ENCODE results near the gene FIGN.

DNA sequence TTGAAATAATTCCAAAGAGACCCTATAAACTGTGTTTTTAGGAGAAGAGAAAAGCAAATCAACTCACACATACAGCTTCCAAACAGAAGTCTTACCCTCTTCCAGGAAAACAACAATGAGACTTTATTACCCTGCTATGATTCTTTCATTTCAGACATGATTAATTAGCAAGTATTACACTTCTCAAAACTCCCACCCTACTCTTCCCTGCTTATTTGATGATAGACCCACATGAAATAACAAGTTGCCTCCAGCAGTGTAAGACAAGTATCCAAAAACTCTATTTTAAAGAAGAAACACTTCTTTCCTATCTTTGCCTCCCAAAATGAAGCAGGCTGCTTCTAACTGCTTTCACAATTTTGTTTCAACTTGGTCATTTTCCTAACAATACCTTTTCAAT, 4.1 kb downstream of the FIGN start:
- TF ChIP-seq, protein P1, sequence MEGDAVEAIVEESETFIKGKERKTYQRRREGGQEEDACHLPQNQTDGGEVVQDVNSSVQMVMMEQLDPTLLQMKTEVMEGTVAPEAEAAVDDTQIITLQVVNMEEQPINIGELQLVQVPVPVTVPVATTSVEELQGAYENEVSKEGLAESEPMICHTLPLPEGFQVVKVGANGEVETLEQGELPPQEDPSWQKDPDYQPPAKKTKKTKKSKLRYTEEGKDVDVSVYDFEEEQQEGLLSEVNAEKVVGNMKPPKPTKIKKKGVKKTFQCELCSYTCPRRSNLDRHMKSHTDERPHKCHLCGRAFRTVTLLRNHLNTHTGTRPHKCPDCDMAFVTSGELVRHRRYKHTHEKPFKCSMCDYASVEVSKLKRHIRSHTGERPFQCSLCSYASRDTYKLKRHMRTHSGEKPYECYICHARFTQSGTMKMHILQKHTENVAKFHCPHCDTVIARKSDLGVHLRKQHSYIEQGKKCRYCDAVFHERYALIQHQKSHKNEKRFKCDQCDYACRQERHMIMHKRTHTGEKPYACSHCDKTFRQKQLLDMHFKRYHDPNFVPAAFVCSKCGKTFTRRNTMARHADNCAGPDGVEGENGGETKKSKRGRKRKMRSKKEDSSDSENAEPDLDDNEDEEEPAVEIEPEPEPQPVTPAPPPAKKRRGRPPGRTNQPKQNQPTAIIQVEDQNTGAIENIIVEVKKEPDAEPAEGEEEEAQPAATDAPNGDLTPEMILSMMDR (IDR thresholded peaks at IDR 0.05; ENCODE audit: poor library complexity, severe bottlenecking): no peak
- TF ChIP-seq MXI1 (conservative IDR thresholded peaks at IDR 0.05; ENCODE audit: poor library complexity, severe bottlenecking): no peak
